Activated CD4-positive, alpha-beta T cell treated with anti-CD3 and anti-CD28 coated beads for 48 hours (primary cell): ENCODE data around the gene HOXB8.
A peak's percentile ranks its signal among the peaks of the same experiment; 100 is the strongest.

Source experiments
- DNase-seq: peaks from one replicate; pipeline ENCODE4 v3.0.0-alpha.2; 2020

Gene HOXB8

DNA sequence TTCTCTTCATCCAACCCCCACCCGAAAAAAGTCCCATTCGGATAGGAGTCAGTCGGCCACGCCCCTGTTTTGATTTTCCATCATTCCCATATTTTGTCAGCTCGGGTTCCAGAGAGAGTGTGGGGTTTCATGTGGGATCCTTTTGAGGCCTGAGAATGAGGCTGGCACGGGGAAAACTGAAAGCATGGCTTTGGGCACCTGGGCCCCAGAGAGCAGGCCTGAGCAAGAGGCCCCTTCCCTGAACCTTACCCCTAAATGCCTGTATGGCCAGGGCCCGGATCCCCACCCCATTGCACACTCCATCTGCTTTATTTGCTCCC lies 32.4 kb downstream of the HOXB8 start:
- no peak for DNase-seq

DNA sequence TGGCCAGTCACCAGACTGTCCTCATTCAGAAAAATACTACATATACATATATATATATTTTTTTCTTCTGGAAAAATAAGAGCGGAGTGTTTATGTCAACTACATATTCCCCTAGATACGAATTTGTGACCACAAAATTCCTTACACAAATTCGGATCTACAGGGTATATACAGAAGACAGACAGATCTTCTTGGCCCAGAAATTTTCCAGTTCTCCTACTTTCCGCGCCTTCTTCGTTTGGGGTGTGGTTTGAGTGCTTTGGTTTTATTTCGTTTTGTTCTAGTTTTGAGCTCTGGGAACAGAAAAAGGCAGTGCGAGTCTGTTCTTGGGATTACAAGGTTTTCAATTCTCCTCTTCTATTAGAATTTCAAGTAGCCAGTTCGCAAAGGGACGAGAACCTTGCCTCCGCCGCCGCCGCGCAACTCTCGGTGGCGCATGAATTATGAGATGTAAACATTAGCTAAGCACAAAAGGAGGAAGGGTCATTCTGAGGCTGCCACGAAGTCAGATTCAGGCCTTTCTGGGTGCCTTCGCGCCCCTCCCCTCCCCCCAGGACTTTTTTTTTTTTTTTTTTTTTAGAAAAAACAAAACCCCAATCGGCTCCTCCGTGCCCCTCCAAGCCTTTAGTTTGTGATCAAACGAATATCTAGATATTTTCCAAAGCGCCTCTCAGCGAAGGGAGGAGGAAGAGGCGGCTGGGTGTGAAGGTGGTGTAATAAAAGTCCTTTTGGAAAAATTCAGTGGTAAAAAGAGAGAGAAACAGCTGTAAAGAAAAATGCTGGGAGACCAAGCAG lies 35.1 kb downstream of the HOXB8 start:
- no peak for DNase-seq

- DNase-seq: no peak
These were observed 35.7 kb downstream of the HOXB8 start for GRCh38 chr17:48579471-48579759.

GRCh38 chr17:48578616-48579470 lies 36.2 kb downstream of the HOXB8 start:
- DNase-seq: peak; percentile 33

GRCh38 chr17:48577946-48578615 lies 37.0 kb downstream of the HOXB8 start, which contains the start of gene HOXB4:
Gene HOXB4 (minus strand): TSS chr17:48578350. CDS start chr17:48578319, 31 bp downstream.
- peak; percentile 70 for DNase-seq

GRCh38 chr17:48577330-48577945 lies 37.7 kb downstream of the HOXB8 start:
- no peak for DNase-seq

- DNase-seq: no peak
These were observed 38.4 kb downstream of the HOXB8 start for GRCh38 chr17:48576479-48577309.

DNA sequence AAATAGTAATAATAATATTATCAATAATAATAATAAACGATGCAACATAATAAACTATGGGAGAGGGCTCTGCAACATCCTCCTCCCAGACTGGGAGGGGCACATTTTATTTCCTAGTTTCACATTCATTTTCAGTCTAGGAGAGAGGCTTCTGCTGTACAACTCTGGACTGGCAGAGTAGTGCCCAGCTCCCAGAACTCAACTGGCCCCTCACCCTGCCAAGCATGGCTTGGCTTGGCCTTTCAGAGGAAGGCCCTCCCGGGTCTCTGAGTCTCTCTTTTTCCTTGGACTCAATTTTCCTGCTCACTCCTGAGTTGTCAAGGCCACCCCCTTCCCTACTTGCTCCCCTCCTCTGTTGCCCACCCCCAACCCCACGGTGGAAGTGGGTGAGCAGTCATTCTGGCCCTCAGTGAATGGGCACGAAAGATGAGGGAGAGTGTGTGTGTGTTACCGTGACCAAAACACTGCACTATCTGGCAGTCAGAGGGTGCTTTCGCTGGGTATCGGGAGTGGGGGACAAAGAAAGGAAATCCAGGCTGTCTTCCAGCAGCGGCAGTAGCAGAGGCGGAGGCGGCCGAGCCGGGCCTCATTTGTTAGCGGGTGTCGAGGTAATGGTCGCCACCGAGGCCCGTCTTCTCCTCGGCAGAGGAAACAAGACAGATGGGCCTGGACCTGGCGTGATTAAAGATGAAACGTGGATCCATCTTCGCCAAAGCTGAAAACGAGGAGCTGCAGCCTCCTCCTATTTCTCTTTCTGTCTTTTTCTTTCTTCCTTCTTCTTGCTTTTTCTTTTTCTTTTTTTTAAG lies 39.2 kb downstream of the HOXB8 start:
- DNase-seq: no peak

DNA sequence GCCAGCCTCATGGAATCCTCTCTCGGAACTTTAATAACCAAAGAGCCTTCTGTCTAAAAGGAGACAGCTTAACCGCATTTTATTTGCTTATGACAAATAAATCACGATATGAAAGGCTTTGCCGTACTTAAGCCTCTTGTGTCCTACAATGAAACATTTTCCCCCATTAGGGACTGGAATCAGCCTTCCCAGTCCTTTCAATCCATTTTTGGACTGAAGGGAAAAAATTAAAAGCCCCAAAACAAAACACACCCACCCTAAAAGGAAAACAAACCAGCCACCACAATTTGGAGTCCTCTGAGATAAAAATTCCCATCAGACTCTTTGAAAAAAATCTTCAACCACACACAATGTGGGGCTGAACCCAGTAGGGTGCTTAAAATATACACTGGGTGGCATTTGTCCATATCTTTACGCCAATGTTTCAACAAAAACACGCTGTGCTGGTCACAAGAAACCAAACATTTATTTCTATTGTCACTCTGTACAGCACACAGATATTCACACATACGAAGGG lies 40.0 kb downstream of the HOXB8 start:
- DNase-seq: no peak

DNA sequence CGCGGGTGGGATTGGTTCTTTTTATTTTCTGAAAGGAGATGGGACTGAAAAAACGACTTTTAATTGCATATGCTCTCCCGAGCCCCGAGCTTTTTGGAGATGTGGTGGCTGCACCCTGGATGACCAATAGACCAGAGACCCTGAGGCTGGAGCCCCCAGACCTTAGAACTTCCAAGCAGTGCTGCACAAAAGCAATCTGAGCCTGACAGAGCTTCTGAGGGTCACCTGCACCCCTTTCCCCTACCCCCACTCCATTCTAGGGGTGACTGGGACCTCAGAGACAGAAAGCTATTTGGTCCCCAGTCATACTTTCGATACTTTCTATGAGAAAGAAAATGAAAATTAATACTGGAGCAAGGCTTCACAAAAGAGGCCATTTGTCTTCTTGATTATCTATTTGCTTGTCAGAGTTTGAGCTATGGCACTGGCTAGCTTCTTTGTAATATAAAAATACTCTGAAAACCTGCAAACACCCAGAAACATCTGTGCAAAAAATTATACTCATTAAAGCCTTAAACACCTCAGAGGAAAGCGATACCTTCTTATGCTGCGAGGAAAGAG lies 40.5 kb downstream of the HOXB8 start:
- no peak for DNase-seq

GRCh38 chr17:48571826-48572417 lies 43.2 kb downstream of the HOXB8 start:
- DNase-seq: no peak

DNA sequence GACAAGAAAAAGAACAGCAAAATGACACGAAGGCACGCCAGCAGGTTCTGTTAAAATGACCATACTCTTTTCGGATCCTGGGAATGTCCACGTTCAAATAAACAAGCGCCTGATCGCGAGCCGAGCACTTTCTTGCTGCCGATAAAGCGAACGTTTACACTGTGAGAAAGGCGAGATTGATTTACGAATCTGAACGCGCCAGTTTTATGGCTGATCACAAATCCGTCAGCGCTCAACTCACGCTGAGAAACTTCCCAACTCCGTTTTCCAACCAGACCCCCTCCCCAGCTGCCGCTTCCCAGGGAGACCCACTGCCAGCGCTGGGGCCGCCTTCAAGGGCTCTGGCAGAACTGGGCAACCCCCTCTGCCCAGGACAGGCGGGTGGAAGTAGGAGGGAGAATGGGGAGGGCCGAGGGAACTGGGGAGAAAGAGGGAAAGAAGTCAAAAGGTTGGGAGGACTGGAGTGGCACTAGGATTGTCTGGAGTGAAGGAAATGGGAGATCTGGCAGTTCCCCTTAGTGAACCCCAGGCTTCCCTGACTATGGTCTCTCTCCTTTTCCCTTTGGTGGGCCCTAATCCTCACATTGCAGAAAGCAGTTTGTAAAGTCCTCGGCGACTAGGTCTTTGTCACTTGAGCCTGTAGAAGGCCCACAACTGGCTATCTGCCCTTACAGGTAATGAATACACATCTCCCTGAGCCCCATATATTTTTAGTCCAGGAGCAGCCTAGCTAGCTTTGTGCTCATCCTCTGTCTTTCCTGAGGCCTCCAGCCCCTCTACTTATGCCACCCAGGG lies 43.9 kb downstream of the HOXB8 start:
- no peak for DNase-seq

- no peak for DNase-seq
These were observed 44.6 kb downstream of the HOXB8 start for GRCh38 chr17:48570325-48571023.

DNA sequence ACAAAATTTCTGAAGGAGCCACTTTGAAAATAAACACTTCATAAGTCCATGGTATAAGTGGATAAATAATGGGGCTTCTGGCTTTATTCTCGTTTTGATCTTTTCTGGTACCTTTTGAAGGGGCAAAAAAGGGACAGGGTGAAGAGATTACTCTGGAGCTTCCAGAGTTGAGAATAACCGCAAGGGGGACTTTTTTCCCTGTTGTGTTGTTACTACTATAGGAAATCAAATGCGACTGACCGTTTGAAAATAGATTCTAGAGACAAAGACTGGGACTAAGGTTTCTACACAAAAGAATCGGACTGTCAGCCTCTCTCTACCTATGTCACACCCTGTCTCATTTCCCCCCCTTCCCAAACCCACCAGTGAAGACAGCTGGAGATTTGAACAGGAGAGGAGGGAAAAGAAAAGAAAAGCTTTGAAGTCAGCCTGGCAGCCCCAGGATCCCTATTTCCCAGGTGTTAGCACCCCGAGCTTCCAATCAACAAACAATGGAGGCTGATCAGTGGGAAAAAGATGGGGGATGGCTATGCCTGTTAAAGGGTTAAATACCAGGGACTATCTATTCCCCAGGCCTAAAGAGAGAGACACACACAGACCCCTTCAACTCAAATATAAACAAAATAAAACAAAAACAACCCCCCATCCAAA lies 45.3 kb downstream of the HOXB8 start:
- DNase-seq: no peak

DNA sequence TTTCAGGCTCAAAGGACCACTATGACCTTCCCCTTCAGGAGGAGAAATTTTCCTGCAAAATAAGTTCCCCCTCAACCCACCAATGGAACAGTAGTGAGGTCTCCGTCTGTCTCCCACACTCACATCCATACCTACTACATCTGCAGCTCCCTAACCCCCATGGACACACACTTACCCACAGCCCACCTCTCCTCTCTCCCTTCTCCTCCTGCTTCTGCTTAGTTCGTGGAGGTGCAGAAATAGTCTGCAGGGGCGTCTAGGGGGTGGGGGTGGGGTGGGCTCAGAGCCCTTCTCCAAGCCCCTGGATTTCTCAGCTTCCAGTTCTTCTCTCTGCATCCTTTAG lies 45.9 kb downstream of the HOXB8 start:
- DNase-seq: no peak

GRCh38 chr17:48568499-48569239 lies 46.4 kb downstream of the HOXB8 start:
- DNase-seq: no peak

DNA sequence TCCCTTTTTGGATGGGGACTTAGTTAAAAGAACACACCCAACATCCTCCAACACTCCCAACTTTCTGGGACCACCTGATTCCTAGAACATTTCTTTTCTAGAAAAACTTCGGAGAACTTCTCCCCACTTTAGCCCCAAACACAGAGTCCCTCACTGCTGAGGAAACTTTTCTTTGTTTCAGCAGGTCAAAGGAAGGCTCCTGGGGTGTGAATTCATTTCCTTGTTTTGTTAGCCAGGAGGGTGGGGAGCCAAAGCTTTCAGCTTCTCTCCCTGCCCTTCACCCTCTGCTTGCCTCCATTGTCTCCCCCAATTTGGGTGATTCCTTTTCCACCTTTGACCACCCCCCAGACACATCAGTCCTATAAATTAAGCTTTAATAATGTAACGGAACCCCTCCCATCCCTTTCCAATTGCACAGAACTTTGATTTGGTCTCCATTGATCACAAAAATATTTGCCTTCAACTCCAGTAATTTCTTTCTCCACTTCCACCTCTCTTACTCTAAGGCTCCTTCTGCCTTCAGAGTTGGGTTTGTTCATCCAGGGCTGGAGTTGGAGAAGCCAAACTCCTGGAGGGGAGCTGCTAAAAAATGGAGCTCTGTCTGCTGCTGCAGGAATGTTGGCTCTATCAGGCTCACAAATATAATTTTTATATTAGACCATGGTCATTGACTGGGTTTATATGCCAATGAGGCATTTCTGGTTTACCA lies 47.3 kb downstream of the HOXB8 start:
- no peak for DNase-seq
